ENCODE data around the gene OR6K3. TPM values are rescaled to one million over a fixed set of nuclear protein-coding genes. Genes with fewer than 3 reads are reported as not detected.

The OR6K3 gene
- total RNA-seq, 1 donor from 2014 or later = not detected

- DNase-seq (ENCODE audit: low read depth) (no peak), FAIRE-seq (no peak)
- Histone ChIP-seq H3K4me2 (ENCODE audit: low read length) (no peak overlapping the region), H2AFZ (ENCODE audit: low read depth, low read length) (no peak overlapping the region), H4K20me1 (ENCODE audit: insufficient read depth, low read length) (no peaks in the 10 kb centered on the region), H3K27me3 (ENCODE audit: insufficient read depth, low read length) (no peaks in the 10 kb centered on the region), H3K27ac (ENCODE audit: low read depth, low read length) (no peak overlapping the region), H3K36me3 (ENCODE audit: insufficient read depth, low read length) (no peaks in the 10 kb centered on the region), H3K9ac (ENCODE audit: low read length) (no peak overlapping the region), H3K4me3 (ENCODE audit: insufficient read depth, low read depth, low read length) (no peak overlapping the region), H3K79me2 (ENCODE audit: insufficient read depth, low read length) (no peaks in the 10 kb centered on the region), H3K9me3 (ENCODE audit: insufficient read depth, low read depth, low read length) (peaks cover 4% of the 10 kb centered on the region), H3K4me1 (ENCODE audit: insufficient read depth, low read length) (no peaks in the 10 kb centered on the region)
- no peak for TF ChIP-seq EZH2 (IDR thresholded peaks at IDR 0.05; ENCODE audit: insufficient read depth, low read length)
- TF ChIP-seq, protein P1, sequence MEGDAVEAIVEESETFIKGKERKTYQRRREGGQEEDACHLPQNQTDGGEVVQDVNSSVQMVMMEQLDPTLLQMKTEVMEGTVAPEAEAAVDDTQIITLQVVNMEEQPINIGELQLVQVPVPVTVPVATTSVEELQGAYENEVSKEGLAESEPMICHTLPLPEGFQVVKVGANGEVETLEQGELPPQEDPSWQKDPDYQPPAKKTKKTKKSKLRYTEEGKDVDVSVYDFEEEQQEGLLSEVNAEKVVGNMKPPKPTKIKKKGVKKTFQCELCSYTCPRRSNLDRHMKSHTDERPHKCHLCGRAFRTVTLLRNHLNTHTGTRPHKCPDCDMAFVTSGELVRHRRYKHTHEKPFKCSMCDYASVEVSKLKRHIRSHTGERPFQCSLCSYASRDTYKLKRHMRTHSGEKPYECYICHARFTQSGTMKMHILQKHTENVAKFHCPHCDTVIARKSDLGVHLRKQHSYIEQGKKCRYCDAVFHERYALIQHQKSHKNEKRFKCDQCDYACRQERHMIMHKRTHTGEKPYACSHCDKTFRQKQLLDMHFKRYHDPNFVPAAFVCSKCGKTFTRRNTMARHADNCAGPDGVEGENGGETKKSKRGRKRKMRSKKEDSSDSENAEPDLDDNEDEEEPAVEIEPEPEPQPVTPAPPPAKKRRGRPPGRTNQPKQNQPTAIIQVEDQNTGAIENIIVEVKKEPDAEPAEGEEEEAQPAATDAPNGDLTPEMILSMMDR (IDR thresholded peaks at IDR 0.05; ENCODE audit: insufficient read depth, low read depth, low read length) = no peak
- H3K36me3 Mint-ChIP-seq (ENCODE audit: low read depth, unreplicated experiment) = no peaks in the 10 kb centered on the region
- H3K4me3 Mint-ChIP-seq (ENCODE audit: unreplicated experiment) = no peak overlapping the region
- no peaks in the 10 kb centered on the region for H3K4me1 Mint-ChIP-seq (ENCODE audit: low read depth, unreplicated experiment)
- no peak overlapping the region for H3K27ac Mint-ChIP-seq (ENCODE audit: unreplicated experiment)
- no peaks in the 10 kb centered on the region for H3K27me3 Mint-ChIP-seq (ENCODE audit: low read depth, unreplicated experiment)
- no peaks in the 10 kb centered on the region for H3K9me3 Mint-ChIP-seq (ENCODE audit: unreplicated experiment)
Measured at GRCh38 chr1:158679289-158679688, 41.2 kb downstream of the OR6K3 start.

GRCh38 chr1:158675563-158676323, 44.8 kb downstream of the OR6K3 start:
- H3K9me3 Mint-ChIP-seq (ENCODE audit: unreplicated experiment) = no peaks in the 10 kb centered on the region
- H3K27ac ChIP-seq (ENCODE audit: low read depth, low read length) = no peak overlapping the region
- TF ChIP-seq, protein P1 (IDR thresholded peaks at IDR 0.05; ENCODE audit: insufficient read depth, low read depth, low read length) = no peak
- no peak for TF ChIP-seq EZH2 (IDR thresholded peaks at IDR 0.05; ENCODE audit: insufficient read depth, low read length)

DNA sequence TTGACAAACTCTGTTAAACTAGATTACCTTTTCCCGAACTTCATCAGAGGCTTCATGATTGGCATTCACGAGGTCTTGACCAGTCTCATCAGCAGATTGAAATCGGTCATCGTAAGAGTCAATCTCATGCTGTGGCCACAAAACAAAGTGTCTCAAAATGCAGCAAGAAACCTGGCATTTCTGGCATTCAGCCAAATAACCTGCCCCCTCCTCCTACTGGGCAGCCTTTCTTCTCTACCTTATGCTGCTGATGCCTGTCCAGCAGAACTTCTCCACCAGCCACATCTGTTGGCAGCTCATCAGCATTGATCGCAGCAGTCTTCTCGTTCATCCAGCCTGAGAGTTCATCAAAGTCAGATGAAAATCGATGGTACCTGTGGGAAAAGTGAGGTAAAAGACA, 46.2 kb downstream of the OR6K3 start:
- H3K27ac ChIP-seq (ENCODE audit: low read depth, low read length) = no peak overlapping the region
- no peak for TF ChIP-seq EZH2 (IDR thresholded peaks at IDR 0.05; ENCODE audit: insufficient read depth, low read length)
- TF ChIP-seq, protein P1 (IDR thresholded peaks at IDR 0.05; ENCODE audit: insufficient read depth, low read depth, low read length) = no peak
- FAIRE-seq = no peak
- H3K79me2 ChIP-seq (ENCODE audit: insufficient read depth, low read length) = no peaks in the 10 kb centered on the region
- Mint-ChIP-seq H3K27ac (ENCODE audit: unreplicated experiment) (no peak overlapping the region), H3K27me3 (ENCODE audit: low read depth, unreplicated experiment) (no peaks in the 10 kb centered on the region), H3K4me1 (ENCODE audit: low read depth, unreplicated experiment) (peaks cover 2% of the 10 kb centered on the region), H3K9me3 (ENCODE audit: unreplicated experiment) (no peaks in the 10 kb centered on the region), H3K36me3 (ENCODE audit: low read depth, unreplicated experiment) (no peaks in the 10 kb centered on the region), H3K4me3 (ENCODE audit: unreplicated experiment) (no peak overlapping the region)
- no peaks in the 10 kb centered on the region for H3K36me3 ChIP-seq (ENCODE audit: insufficient read depth, low read length)
- H3K4me3 ChIP-seq (ENCODE audit: insufficient read depth, low read depth, low read length) = no peak overlapping the region
- no peak overlapping the region for H2AFZ ChIP-seq (ENCODE audit: low read depth, low read length)
- no peaks in the 10 kb centered on the region for H3K27me3 ChIP-seq (ENCODE audit: insufficient read depth, low read length)
- H3K9ac ChIP-seq (ENCODE audit: low read length) = no peak overlapping the region
- no peaks in the 10 kb centered on the region for H3K4me1 ChIP-seq (ENCODE audit: insufficient read depth, low read length)
- no peak overlapping the region for H3K4me2 ChIP-seq (ENCODE audit: low read length)
- peaks cover 7% of the 10 kb centered on the region for H3K9me3 ChIP-seq (ENCODE audit: insufficient read depth, low read depth, low read length)
- no peak for DNase-seq (ENCODE audit: low read depth)
- no peaks in the 10 kb centered on the region for H4K20me1 ChIP-seq (ENCODE audit: insufficient read depth, low read length)

More at GRCh38 chr1:158675563-158676323, 44.8 kb downstream of the OR6K3 start:
- Histone ChIP-seq H3K4me3 (ENCODE audit: insufficient read depth, low read depth, low read length) (no peak overlapping the region), H3K36me3 (ENCODE audit: insufficient read depth, low read length) (no peaks in the 10 kb centered on the region), H2AFZ (ENCODE audit: low read depth, low read length) (no peak overlapping the region), H4K20me1 (ENCODE audit: insufficient read depth, low read length) (no peaks in the 10 kb centered on the region), H3K9ac (ENCODE audit: low read length) (no peak overlapping the region), H3K9me3 (ENCODE audit: insufficient read depth, low read depth, low read length) (peaks cover 7% of the 10 kb centered on the region), H3K27me3 (ENCODE audit: insufficient read depth, low read length) (no peaks in the 10 kb centered on the region), H3K4me1 (ENCODE audit: insufficient read depth, low read length) (no peaks in the 10 kb centered on the region), H3K79me2 (ENCODE audit: insufficient read depth, low read length) (no peaks in the 10 kb centered on the region), H3K4me2 (ENCODE audit: low read length) (no peak overlapping the region)
- no peak overlapping the region for H3K4me3 Mint-ChIP-seq (ENCODE audit: unreplicated experiment)
- H3K4me1 Mint-ChIP-seq (ENCODE audit: low read depth, unreplicated experiment) = peaks cover 2% of the 10 kb centered on the region
- FAIRE-seq = no peak
- DNase-seq (ENCODE audit: low read depth) = no peak
- H3K36me3 Mint-ChIP-seq (ENCODE audit: low read depth, unreplicated experiment) = no peaks in the 10 kb centered on the region
- no peaks in the 10 kb centered on the region for H3K27me3 Mint-ChIP-seq (ENCODE audit: low read depth, unreplicated experiment)
- no peak overlapping the region for H3K27ac Mint-ChIP-seq (ENCODE audit: unreplicated experiment)
